A673 (cell line): Measurements from ENCODE around the gene NFIB.

Experiments
- EZH2 ChIP-seq: fragments of 200-600 bp; sonication (generic); IDR thresholded peaks from 2 replicates; pipeline ENCODE4 v1.6.1; 2017; ENCODE audit warnings: borderline replicate concordance, low read depth, mild to moderate bottlenecking, mixed read lengths, antibody characterized with exemption, low read length; ENCODE audit not compliant: poor library complexity, severe bottlenecking
- TF ChIP-seq, protein P1 (sequence below): fragments of 300-800, 200-600 bp; sonication (generic); conservative IDR thresholded peaks from 2 replicates; pipeline ENCODE4 v1.5.1; 2017; ENCODE audit warnings: low read depth, mild to moderate bottlenecking, antibody characterized with exemption, low read length, moderate library complexity, mixed read lengths

DNA sequence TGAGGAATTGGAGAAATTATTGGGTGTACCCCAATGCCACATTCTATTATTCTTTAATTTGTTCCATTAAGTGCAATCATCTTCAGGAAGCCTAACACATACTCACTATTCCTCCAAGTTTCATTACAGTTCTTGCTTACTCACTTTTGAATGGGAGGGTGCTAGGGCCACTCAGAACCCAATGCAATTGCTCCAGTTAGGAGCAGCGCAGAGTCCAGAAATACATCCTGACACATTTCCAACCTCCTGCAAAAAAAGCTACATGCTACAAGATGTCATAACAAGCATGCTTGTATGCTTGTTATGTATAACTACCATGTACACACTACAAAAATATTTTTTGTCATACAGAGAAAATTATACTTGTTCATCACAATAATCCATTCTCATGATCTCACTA lies 27.8 kb downstream of the NFIB start:
- TF ChIP-seq, protein P1, sequence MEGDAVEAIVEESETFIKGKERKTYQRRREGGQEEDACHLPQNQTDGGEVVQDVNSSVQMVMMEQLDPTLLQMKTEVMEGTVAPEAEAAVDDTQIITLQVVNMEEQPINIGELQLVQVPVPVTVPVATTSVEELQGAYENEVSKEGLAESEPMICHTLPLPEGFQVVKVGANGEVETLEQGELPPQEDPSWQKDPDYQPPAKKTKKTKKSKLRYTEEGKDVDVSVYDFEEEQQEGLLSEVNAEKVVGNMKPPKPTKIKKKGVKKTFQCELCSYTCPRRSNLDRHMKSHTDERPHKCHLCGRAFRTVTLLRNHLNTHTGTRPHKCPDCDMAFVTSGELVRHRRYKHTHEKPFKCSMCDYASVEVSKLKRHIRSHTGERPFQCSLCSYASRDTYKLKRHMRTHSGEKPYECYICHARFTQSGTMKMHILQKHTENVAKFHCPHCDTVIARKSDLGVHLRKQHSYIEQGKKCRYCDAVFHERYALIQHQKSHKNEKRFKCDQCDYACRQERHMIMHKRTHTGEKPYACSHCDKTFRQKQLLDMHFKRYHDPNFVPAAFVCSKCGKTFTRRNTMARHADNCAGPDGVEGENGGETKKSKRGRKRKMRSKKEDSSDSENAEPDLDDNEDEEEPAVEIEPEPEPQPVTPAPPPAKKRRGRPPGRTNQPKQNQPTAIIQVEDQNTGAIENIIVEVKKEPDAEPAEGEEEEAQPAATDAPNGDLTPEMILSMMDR, result no peak
- no peak for TF ChIP-seq EZH2
